Lower leg skin (tissue), 4 donors: Measurements from ENCODE around the gene TSPAN1. TPM values are rescaled to one million over a fixed set of nuclear protein-coding genes. Genes with fewer than 3 reads are reported as not detected.
"Not testable (repeated sequence)": the region's sequence is repeated elsewhere in the genome, so short reads cannot be mapped to it uniquely, and the experiment has no call there.

Experiments
- DNase-seq, 2 donors: peaks; one replicate each; pipeline ENCODE4 v3.0.0-alpha.2; 2019; ENCODE audit warnings: low spot score in 2 of 2
- H3K4me3 ChIP-seq: fragments of 200-600 bp; sonication (generic); 2 replicates; pipeline ENCODE4 v1.5.1; 2017; ENCODE audit warnings: mild to moderate bottlenecking, low read depth; ENCODE audit not compliant: poor library complexity, severe bottlenecking
- CTCF ChIP-seq, 3 donors: fragments of 450-650 bp; IDR thresholded peaks; one replicate each; pipeline ENCODE4 v1.5.1; 2016; ENCODE audit warnings: antibody characterized with exemption in 3 of 3, mild to moderate bottlenecking in 3 of 3, moderate library complexity in 2 of 3
- POLR2A ChIP-seq, 2 donors: fragments of 450-650 bp; IDR thresholded peaks; one replicate each; pipeline ENCODE4 v1.6.1; 2016 to 2017; ENCODE audit warnings: antibody characterized with exemption in 2 of 2, mild to moderate bottlenecking in 1 of 2, moderate library complexity in 1 of 2
- WGBS, 2 donors: methylation state at CpG; one replicate each; pipeline ENCODE4 v1.1.5; 2018; 5-methylcytosine and 5-hydroxymethylcytosine counted together
- intact Hi-C: fragments of 100-400 bp; cut with DNase I; formaldehyde crosslinking; loops from one replicate; pipeline ENCODE4 v1.15.0; 2023; ENCODE audit warnings: low total_unique reads
- total RNA-seq, 4 donors: library from RNA; depleted of rRNA; stranded (reverse); fragments of >200 nt; gene quantifications; one replicate each; pipeline ENCODE4 v1.1.0, GENCODE V29; 2016

TSPAN1 gene
- total RNA-seq, 4 donors from 2014 or later, result 2.9 to 10.9 (median 5.9) TPM

- WGBS, 2 donors, result 84 to 88% methylated on average over 4 of the region's 4 CpGs
- no peak overlapping the region for H3K4me3 ChIP-seq
- intact Hi-C loops, result loop anchor here (5.0 kb wide), 1 partner anchor 188 kb away; no protein-coding TSS in a partner anchor
- DNase-seq, result no peak
- no peak for TF ChIP-seq POLR2A (IDR thresholded peaks at IDR 0.05)
- no peak for TF ChIP-seq CTCF (IDR thresholded peaks at IDR 0.05)
Measured at GRCh38 chr1:46224966-46225365, 50.1 kb downstream of the TSPAN1 start.

DNA sequence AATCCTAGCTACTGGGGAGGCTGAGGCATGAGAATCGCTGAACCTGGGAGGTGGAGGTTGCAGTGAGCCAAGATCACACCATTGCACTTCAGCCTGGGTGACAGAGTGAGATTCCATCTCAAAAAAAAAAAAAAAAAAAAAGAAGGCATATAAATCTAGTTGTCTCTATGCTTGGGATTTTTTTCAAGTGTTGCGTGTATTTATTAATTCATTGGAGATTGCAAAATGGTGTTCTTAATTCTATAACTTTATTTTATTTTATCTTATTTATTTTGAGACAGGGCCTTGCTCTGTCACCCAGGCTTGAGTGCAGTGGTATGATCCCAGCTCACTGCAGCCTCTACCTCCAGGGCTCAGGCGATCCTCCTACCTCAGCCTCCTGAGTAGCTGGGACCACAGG is 56.3 kb downstream of the TSPAN1 start:
- DNase-seq, H3K4me3 ChIP-seq, intact Hi-C loops: not testable (repeated sequence)
- whole genome bisulfite sequencing, 2 donors, result 98 to 99% methylated on average over 3 of the region's 3 CpGs

Other genes starting within 250 kb of the TSPAN1 start
- gene PIK3R3, start 42.5 kb upstream of the TSPAN1 start, total RNA-seq, result 10 to 100 TPM in 3 of 4 donors, 1 to 10 TPM in 1; 4.4 to 18.4 (median 11.7) TPM
- gene P3R3URF, start 1.4 kb downstream of the TSPAN1 start, total RNA-seq, result not detected
- gene POMGNT1, start 23.3 kb downstream of the TSPAN1 start, total RNA-seq, result 10 to 100 TPM; 26.4 to 46.7 (median 36.4) TPM
- 1 to 10 TPM; 2.4 to 5.1 (median 4.0) TPM for gene LURAP1, start 28.2 kb downstream of the TSPAN1 start, total RNA-seq
- under 1 TPM; 0.19 to 0.89 (median 0.47) TPM for gene RAD54L, start 72.7 kb downstream of the TSPAN1 start, total RNA-seq
- 10 to 100 TPM; 74.6 to 87.8 (median 82.3) TPM for gene LRRC41, start 128.5 kb downstream of the TSPAN1 start, total RNA-seq
- 100 to 1,000 TPM; 223 to 278 (median 237) TPM for gene UQCRH, start 128.6 kb downstream of the TSPAN1 start, total RNA-seq
- 10 to 100 TPM; 15.6 to 62.3 (median 22.9) TPM for gene NSUN4, start 165.7 kb downstream of the TSPAN1 start, total RNA-seq
- 10 to 100 TPM; 26.3 to 30.7 (median 28.4) TPM for gene FAAH, start 219.2 kb downstream of the TSPAN1 start, total RNA-seq